T-helper 9 cell (primary cell): ENCODE data around the gene MLST8.
"Not testable (repeated sequence)": the region's sequence is repeated elsewhere in the genome, so short reads cannot be mapped to it uniquely, and the experiment has no call there.

Experiments used
- DNase-seq: peaks from one replicate; pipeline ENCODE4 v3.0.0-alpha.2; 2020

MLST8 gene

DNA sequence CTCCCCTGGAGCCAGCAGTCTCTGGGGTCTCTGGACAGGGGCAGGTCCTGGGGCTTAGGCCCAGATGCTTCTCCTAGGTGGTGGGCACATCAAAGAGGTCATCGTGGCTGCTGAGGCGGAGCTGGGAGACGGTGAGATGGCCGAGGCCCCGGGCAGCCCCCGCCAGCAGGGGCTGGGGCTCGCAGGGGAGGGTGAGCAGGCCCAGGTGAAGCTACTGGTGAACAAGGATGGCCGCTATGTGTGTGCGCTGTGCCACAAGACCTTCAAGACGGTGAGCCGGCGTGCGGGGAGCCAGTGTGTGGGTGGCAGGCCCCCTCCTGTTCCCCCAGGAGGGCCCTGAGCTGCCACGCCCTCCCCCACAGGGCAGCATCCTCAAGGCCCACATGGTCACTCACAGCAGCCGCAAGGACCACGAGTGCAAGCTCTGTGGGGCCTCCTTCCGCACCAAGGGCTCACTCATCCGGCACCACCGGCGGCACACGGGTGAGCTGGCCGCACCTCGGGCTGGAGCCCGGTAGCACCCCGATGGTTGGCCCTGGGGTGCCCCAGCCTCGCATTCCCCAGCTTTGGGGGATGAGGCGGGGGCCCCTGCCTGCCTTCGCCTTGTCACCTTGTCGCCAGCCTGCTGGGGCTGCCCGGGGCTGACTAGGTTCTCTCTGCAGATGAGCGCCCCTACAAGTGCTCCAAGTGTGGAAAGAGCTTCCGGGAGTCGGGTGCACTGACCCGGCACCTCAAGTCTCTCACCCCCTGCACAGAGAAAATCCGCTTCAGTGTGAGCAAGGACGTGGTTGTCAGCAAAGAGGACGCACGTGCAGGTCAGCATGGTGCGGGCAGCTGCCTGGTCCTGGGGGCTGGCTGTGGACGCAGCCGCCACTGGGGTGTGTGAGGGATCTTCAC, 27.1 kb downstream of the MLST8 start:
- no peak for DNase-seq

DNA sequence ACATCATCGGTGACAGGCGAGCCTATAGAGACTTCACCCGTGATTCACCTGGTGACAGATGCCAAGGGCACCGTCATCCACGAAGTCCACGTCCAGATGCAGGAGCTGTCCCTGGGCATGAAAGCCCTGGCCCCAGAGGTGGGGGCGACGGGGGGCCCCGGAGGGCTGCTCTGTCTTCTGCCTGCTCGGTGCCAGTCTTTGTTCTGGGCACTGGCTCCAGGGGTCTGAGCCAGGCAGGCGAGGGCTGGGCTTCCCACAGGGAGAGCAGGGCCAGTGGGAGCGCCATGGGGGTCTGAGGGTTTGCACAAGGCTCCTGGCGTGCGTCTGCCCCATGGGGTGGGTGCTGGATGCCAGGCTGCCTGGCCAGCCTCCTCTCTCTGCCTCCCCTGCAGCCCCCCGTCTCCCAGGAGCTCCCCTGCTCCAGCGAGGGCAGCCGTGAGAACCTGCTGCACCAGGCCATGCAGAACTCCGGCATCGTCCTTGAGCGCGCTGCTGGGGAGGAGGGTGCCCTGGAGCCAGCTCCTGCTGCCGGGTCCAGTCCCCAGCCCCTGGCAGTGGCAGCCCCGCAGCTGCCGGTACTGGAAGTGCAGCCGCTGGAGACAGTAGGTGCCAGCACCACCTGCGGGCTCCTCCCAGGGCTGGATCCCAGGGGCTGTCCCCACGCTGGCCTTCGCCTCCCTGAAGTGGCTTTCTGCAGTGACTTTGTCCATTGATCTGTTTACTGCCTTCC, 28.0 kb downstream of the MLST8 start:
- no peak for DNase-seq

GRCh38 chr16:2233872-2234812, 28.9 kb downstream of the MLST8 start:
- no peak for DNase-seq

DNA sequence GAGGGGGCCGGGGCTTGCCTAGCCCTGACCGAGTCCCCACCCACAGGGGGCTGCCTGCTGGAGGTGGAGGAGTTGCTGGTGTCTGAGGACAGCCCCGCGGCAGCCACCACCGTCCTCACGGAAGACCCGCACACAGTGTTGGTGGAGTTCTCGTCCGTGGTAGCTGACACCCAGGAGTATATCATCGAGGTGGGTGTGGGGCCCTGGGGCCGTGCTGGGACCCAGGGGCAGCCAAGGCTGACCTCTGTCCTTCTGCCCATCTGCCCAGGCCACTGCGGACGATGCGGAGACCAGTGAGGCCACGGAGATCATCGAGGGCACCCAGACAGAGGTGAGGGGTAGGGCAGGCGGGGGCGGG, 29.5 kb downstream of the MLST8 start:
- DNase-seq, result no peak

GRCh38 chr16:2235234-2235651, 30.0 kb downstream of the MLST8 start:
- no peak for DNase-seq

DNA sequence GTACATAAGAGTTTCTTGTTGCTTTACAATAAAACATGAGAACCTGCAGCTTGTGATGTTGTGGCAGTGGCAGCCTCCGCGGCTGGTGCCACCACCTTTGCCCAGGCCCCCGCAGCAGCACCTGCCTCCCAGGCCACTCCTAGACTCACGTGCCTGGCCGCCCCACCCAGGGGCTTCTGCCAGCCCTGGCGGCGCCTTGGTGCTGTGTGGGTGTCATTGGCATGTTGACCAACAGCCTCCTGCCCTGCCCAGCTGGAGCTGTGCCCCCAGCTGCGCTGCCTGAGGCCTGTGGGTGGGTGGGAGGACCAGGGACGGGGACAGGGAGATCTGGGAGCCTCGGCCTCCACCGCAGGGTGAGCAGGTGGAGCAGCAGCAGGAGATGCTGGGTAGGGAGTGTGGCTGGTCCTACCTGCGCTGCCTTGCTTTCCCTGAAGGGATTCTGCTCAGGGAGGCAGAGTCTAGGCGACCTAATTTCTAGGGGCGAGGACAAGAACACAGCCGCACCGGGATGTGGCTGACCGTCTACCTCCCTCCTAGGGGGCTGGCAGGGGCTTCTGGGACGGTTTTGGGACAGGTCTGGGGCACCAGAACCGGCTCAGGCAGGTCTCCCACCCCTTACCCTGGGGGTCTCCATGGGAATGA, 30.6 kb downstream of the MLST8 start:
- no peak for DNase-seq

- DNase-seq, result no peak
These were observed 31.3 kb downstream of the MLST8 start, which contains the start of gene DNASE1L2 for GRCh38 chr16:2236337-2237101. Gene DNASE1L2, plus strand, starts transcription at chr16:2236444. Its CDS starts 373 bp downstream, at chr16:2236817.

- DNase-seq, result no peak
These were observed 31.8 kb downstream of the MLST8 start for GRCh38 chr16:2237102-2237482.

DNA sequence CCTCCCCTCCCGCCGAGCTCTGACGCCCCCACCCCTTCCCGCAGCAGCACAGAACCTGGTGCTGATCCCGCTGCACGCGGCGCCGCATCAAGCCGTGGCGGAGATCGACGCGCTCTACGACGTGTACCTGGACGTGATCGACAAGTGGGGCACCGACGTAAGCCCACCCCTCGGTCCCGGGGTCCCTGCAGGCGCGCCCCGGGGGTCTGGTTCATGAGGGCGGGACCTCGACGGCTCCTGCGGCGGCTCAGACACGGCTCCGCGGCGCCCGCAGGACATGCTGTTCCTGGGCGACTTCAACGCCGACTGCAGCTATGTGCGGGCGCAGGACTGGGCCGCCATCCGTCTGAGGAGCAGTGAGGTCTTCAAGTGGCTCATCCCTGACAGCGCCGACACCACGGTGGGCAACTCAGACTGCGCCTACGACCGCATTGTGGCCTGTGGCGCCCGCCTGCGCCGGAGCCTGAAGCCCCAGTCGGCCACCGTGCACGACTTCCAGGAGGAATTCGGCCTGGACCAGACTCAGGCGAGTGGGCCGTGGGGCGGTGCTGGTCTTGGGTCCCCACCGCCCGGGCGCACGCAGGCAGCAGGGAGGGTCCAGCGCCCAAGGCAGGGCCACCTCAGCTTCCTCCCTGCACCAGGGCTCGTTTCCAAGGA, 32.4 kb downstream of the MLST8 start:
- DNase-seq, result no peak

DNA sequence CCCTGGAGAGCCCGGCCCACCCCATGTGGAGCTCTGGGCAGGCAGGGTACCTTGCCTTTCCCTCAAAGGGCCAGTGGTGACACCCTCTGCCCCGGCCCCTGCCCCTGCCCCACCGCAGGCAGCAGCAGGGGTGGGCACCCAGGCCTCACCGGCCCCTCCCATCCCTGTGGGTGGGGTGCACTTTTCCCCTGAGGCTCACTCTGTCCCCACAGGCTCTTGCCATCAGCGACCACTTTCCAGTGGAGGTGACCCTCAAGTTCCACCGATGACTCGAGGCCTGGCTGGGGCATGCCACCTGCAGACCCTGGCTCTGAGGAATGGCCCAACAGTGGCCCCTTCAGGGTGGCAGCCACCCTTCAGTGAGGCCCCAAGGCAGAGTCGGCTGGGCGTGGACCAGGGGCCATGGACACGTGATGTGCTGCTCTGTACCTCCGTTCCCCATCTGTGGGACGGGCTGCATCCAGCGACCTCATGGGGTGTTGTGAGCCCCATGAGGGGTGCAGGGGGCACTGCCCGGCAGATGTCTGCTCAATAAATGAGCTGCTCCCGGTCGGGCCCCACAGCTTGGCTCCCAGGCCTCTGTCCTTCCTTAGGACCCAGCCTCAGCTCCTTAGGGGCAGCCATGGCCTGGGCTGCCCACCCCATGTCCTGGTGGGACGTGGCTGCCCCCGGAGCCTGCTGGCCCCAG, 33.0 kb downstream of the MLST8 start:
- no peak for DNase-seq

DNA sequence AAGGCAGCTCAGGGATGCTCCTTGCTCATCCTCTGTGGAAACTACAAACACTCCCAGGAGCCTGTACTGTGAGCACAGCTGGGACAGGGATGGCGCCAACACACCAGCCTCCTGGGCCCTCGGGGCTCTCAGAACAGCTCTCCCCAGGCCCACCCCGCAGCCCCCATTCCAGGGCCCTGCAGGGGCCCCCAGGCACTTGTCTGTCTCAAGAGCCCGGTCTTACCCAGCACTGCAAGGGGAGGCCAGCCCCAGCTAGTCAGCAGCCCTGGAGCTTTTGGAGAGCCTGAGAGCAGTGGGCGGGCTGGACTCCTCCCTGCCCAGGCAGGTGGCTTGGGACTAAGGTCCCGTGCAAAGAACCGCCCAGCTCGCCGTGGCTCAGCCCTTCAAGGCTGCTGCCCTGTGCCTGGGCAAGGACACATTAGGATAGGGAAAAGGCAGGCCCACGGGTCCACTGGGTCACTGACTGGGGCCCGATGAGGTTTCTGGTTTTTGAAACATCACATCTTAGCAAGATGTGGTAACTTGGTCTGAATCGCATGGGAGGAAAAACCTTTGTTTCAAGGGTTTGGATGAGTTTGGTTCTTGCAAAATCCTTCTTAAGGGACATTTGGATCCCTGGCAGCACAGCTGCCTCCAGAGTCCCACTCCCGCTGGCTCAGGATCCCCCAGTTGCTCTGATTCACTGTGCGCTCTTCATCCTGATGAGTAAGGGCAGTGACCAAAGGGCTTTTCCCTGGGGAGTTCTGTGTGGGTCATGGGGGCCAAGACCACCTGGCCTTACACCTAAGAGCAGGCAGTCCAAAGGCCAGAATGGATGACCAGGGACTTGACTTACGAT, 33.8 kb downstream of the MLST8 start:
- DNase-seq, result no peak

GRCh38 chr16:2240331-2240730, 35.1 kb downstream of the MLST8 start:
- not testable (repeated sequence) for DNase-seq

DNA sequence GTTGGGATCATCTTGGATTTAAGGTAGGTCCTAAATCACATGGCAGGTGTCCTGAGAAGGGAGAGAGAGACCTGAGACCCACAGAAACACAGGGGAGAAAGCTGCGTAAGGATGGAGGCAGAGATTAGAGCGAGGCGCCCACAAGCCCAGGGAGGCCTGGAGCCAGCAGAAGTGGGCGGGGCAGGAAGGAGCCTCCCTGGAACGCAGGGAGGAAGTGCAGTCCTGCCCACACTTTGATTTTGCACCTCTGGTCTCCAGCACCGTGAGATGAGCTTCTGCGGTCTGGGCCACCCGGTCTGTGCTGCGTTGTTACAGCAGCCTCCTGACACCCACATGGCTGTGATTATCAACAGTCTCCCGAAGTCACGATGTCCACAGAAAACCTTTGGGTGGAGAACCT, 37.3 kb downstream of the MLST8 start:
- DNase-seq, result no peak

DNA sequence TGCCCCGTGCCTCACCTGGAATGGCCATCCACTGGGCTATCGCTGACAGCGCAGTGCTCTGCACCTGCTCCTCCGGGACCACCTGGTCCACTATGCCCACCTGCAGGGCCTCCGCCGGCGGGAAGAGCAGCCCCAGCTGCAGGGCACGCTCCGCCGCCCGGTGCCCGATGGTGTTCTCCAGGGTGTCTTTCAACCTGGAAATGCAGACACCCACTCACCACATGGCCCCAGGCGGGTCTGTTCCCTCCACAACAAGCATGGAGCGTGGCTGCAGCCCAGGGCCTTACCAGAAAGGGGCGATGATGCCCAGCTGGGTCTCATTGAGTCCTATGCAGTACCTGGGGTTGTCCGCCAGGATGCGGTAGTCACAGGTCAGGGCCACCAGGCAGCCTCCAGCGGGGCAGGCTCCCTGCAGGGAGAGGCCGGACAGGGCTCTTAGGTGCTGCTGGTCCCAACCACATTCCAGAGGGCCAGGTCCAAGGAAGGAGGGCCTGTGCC, 37.8 kb downstream of the MLST8 start:
- no peak for DNase-seq

- no peak for DNase-seq
These were observed 38.5 kb downstream of the MLST8 start for GRCh38 chr16:2243781-2244180.

DNA sequence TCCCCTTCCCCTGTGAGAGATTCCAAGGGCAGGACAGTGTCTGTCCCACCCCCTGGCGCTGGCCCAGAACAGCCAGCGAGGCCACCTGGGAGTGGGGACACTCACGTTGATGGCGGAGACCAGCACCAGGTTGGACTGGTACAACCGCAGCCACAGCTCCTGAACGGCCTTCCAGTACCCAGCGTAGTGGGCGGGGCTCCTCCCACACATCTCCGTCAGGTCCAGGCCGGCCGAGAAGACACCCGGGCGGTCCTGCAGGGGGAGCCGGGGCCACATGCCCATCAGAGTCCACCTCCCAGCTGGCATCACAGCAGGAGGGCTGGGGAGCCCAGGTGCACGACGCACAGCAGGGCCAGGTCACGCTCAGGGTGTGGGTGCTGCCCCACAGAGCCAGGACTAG, 39.0 kb downstream of the MLST8 start:
- DNase-seq, result no peak

DNA sequence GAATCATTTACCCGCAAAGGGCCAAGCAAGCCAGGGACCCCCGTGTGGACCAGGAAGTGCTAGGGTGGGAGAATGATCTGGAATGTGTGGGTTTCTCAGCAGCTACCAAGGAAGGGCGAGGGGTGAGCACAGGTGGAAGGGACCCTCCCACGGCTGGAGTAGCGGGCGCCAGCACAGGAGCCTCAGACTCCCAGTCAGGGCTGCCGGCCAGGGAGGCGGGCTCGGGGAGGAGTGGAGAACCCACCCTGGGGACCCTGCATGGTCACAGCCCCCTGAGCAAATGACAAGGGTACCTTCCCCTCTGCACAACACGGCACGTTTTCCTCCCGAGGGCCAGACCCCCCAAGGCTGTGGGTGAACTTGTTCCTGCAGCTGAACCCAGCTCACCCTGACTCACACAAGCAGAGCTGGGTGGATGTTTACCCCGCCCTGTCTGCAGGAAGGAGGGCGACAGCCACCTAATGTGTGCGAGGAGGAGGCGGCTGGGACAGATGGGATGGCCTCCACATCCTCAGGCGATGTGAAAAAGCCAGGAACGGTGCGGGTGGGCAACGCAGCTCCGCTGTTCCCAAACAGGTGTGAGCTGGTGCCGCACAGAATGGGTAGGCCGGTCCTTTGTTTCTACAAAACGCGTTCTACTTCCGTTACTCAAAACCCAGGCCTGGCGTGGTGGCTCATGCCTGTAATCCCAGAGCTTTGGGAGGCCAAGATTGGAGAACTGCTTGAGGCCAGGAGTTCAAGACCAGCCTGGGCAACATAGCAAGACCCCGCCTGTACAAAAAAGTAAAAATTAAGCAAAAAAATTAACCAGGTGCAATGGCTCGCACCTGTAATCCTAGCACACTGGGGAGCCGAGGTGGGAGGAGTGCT, 39.9 kb downstream of the MLST8 start:
- no peak for DNase-seq

DNA sequence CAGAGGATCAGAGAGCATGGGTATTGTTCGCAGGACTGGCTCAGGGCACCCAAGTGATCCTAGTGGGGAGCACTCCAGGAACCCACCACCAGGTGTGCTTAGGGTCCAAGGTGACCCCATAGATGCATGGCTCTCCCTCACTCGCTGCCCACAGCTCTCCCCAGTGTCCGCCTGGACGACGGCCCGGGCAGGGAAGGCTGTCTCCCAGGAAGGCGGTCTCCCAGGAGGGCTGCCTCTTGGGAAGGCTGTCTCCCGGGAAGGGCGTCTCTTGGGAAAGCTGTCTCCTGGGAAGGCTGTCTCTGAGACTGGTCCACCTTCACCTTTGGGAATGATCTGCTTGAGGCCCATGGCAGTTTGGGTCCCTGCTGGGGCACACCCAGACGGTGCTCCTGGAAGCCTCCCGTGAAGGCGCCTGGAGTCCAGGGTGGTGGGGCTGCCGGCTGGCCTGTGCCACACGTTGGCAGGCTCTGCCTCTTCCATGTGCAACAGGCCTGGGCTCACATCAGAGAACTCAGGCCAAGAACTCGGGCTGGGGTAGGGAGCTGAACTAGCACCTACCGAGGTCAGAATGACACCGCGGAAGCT, 41.1 kb downstream of the MLST8 start:
- DNase-seq, result no peak
